Transverse colon (tissue), 4 donors: ENCODE measurements around the gene NDE1. TPM values are rescaled to one million over a fixed set of nuclear protein-coding genes. Genes with fewer than 3 reads are reported as not detected.

ENCODE experiments used
- DNase-seq: peaks from one replicate; pipeline ENCODE4 v3.0.0-alpha.2; 2019
- H3K27ac ChIP-seq, 4 donors: fragments of 200-600 bp; sonication (generic); 2 replicates each; pipeline ENCODE4 v1.5.1; 2016 to 2018; ENCODE audit warnings: inconsistent platforms in 4 of 4
- H3K27me3 ChIP-seq: fragments of 200-600 bp; sonication (generic); 2 replicates; pipeline ENCODE4 v1.5.1; 2017; ENCODE audit warnings: inconsistent platforms
- H3K36me3 ChIP-seq, 4 donors: fragments of 200-600 bp; sonication (generic); 2 replicates each; pipeline ENCODE4 v1.5.1; 2017 to 2019; ENCODE audit warnings: inconsistent platforms in 4 of 4
- H3K4me1 ChIP-seq, 4 donors: fragments of 200-600 bp; sonication (generic); 2 replicates each; pipeline ENCODE4 v1.5.1; 2017 to 2020; ENCODE audit warnings: inconsistent platforms in 4 of 4
- H3K4me3 ChIP-seq, 4 donors: fragments of 200-600 bp; sonication (generic); 1 replicate in 1 of 4; 2 replicates in 3 of 4; pipeline versions ENCODE4 v1.5.1 to v1.6.1; 2017 to 2019; ENCODE audit warnings: inconsistent platforms in 4 of 4
- H3K9me3 ChIP-seq, 2 donors: fragments of 200-600 bp; sonication (generic); 2 replicates each; pipeline ENCODE4 v1.5.1; 2017 to 2019; ENCODE audit warnings: inconsistent platforms in 2 of 2
- CTCF ChIP-seq, 5 experiments: fragments of 200-600 bp in 3 of 5; fragments of 450-650 bp in 2 of 5; sonication (generic) in 3 of 5; IDR thresholded peaks; 1 replicate in 2 of 5; 2 replicates in 3 of 5; pipeline ENCODE4 v1.5.1; 2016 to 2017; ENCODE audit warnings: antibody characterized with exemption in 5 of 5, inconsistent platforms in 3 of 5, mild to moderate bottlenecking in 2 of 5, moderate library complexity in 1 of 5
- EP300 ChIP-seq: sonication (generic); formaldehyde crosslinking; IDR thresholded peaks from one replicate; pipeline ENCODE4 v1.6.1; 2017; ENCODE audit warnings: antibody characterized with exemption, low read depth
- POLR2A ChIP-seq: fragments of 450-650 bp; IDR thresholded peaks from one replicate; pipeline ENCODE4 v1.6.1; 2016; ENCODE audit warnings: antibody characterized with exemption, mild to moderate bottlenecking, moderate library complexity
- POLR2AphosphoS5 ChIP-seq, 3 donors: sonication (generic); formaldehyde crosslinking; IDR thresholded peaks; one replicate each; pipeline ENCODE4 v1.6.1; 2016; ENCODE audit warnings: antibody characterized with exemption in 3 of 3
- WGBS, 2 donors: methylation state at CpG; one replicate each; pipeline ENCODE4 v1.1.5; 2018; ENCODE audit warnings: low coverage in 1 of 2; 5-methylcytosine and 5-hydroxymethylcytosine counted together
- in situ Hi-C, 4 donors: fragments of 200-750 bp; cut with MboI; loops; one replicate each; pipeline versions ENCODE4 v1.15.0 to v1.15.1; 2017; ENCODE audit warnings: low sequenced_read_pairs in 3 of 4, low pct_ligation_motif_present in 1 of 4, low pct_unique_long_range_greater_than_20kb in 1 of 4
- intact Hi-C: fragments of 100-400 bp; cut with DNase I; formaldehyde crosslinking; loops from one replicate; pipeline ENCODE4 v1.15.1; 2023; ENCODE audit warnings: low total_unique reads
- total RNA-seq, 4 donors: library from RNA; depleted of rRNA; stranded (reverse); fragments of >200 nt; gene quantifications; one replicate each; pipeline ENCODE4 v1.1.0, GENCODE V29; 2016

NDE1 gene
- total RNA-seq, 4 donors from 2014 or later: 21.0 to 47.6 (median 36.3) TPM

- in situ Hi-C loops: no loop called here
- TF ChIP-seq POLR2A (no peak), POLR2AphosphoS5 (IDR thresholded peaks at IDR 0.05) (no peak), CTCF (IDR thresholded peaks at IDR 0.05) (no peak)
- intact Hi-C loops: no loop called here
- DNase-seq: no peak
- H3K27me3 ChIP-seq: no peaks in the 10 kb centered on the region
- WGBS, 2 donors: 75 to 96% methylated on average over 2 to 6 of the region's 6 CpGs
- H3K36me3 ChIP-seq: peaks cover 0 to 5% (median 0%) of the 10 kb centered on the region in 4 donors
- no peak overlapping the region for H3K27ac ChIP-seq
- peaks cover 0 to 5% (median 0%) of the 10 kb centered on the region in 4 donors for H3K4me1 ChIP-seq
- H3K9me3 ChIP-seq: no peaks in the 10 kb centered on the region
- H3K4me3 ChIP-seq: no peak overlapping the region
These were observed 96.3 kb downstream of the NDE1 start for GRCh38 chr16:15746332-15746731.

- H3K27me3 ChIP-seq: no peaks in the 10 kb centered on the region
- H3K4me1 ChIP-seq: peaks cover 0 to 5% (median 0%) of the 10 kb centered on the region in 4 donors
- H3K27ac ChIP-seq: peak overlapping the region in 1 of 4 donors; percentile 44
- TF ChIP-seq CTCF (IDR thresholded peaks at IDR 0.05): no peak
- TF ChIP-seq POLR2AphosphoS5 (IDR thresholded peaks at IDR 0.05): no peak
- TF ChIP-seq EP300: no peak
- H3K36me3 ChIP-seq: peaks cover 0 to 10% (median 0%) of the 10 kb centered on the region in 4 donors
- DNase-seq: no peak
- WGBS, 2 donors: 86% methylated on average over 14 of the region's 14 CpGs; no CpG with 5 or more reads in 1 of the 2 donors
- H3K4me3 ChIP-seq: no peak overlapping the region
- in situ Hi-C loops (no loop called here), intact Hi-C loops (no loop called here)
- no peaks in the 10 kb centered on the region for H3K9me3 ChIP-seq
These were observed 97.9 kb downstream of the NDE1 start for GRCh38 chr16:15747937-15748336.

DNA sequence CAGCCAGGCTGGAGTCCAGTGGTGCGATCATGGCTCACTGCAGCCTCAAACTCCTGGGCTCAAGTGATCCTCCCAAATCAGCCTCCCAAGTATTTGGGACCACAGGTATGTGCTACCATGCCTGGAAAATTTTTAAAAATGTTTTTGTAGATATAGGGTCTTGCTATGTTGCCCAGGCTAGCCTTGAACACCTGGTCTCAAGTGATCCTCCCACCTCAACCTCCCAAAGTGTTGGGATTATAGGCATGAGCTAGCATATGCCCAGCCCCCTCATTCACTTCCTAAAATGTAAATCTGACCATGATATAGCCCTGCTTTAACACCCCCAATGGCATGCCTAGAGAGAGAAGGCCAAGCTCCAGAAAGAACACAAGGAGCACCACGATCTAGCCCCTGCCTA lies 98.6 kb downstream of the NDE1 start:
- H3K36me3 ChIP-seq: peaks cover 0 to 10% (median 0%) of the 10 kb centered on the region in 4 donors
- intact Hi-C loops (no loop called here), in situ Hi-C loops (no loop called here)
- DNase-seq: no peak
- no peaks in the 10 kb centered on the region for H3K9me3 ChIP-seq
- no peak for TF ChIP-seq POLR2A
- TF ChIP-seq EP300: no peak
- TF ChIP-seq CTCF (IDR thresholded peaks at IDR 0.05): no peak
- H3K4me1 ChIP-seq: peaks cover 0 to 5% (median 0%) of the 10 kb centered on the region in 4 donors
- H3K27me3 ChIP-seq: no peaks in the 10 kb centered on the region
- no peak overlapping the region for H3K4me3 ChIP-seq
- WGBS, 2 donors: 87 to 93% methylated on average over 2 of the region's 2 CpGs
- peak overlapping the region in 1 of 4 donors; percentile 44 for H3K27ac ChIP-seq

GRCh38 chr16:15749371-15749770 lies 99.3 kb downstream of the NDE1 start:
- Histone ChIP-seq H3K4me3 (no peak overlapping the region), H3K4me1 (peaks cover 0 to 5% (median 0%) of the 10 kb centered on the region in 4 donors), H3K27me3 (no peaks in the 10 kb centered on the region), H3K36me3 (peaks cover 0 to 10% (median 0%) of the 10 kb centered on the region in 4 donors), H3K9me3 (no peaks in the 10 kb centered on the region), H3K27ac (peak overlapping the region in 3 of 4 donors; percentile 5 to 60 (median 19))
- intact Hi-C loops (no loop called here), in situ Hi-C loops (no loop called here)
- 43% methylated on average over 2 of the region's 2 CpGs; no CpG with 5 or more reads in 1 of the 2 donors for WGBS, 2 donors
- no peak for DNase-seq
- TF ChIP-seq POLR2AphosphoS5 (IDR thresholded peaks at IDR 0.05) (no peak), POLR2A (no peak), EP300 (no peak), CTCF (IDR thresholded peaks at IDR 0.05) (no peak)
